A549 (cell line): ENCODE data around the gene COL8A1.

Experiments
- EHMT2 ChIP-seq: fragments of 200-600 bp; sonication (generic); IDR thresholded peaks from 2 replicates; pipeline ENCODE4 v1.6.1; 2016; ENCODE audit warnings: antibody characterized with exemption, low read depth, mild to moderate bottlenecking, moderate library complexity
- KDM1A ChIP-seq: fragments of 200-600 bp; sonication (generic); IDR thresholded peaks from 2 replicates; pipeline ENCODE4 v1.6.1; 2016; ENCODE audit warnings: low read depth, mild to moderate bottlenecking
- MYC ChIP-seq: IDR thresholded peaks from 2 replicates; pipeline ENCODE4 v1.6.1; 2012; ENCODE audit warnings: mild to moderate bottlenecking, inconsistent platforms, low read length, improper control_type of control experiment, borderline replicate concordance
- POLR2A ChIP-seq: IDR thresholded peaks from 2 replicates; pipeline ENCODE4 v1.6.1; 2012; ENCODE audit warnings: mild to moderate bottlenecking, low read length
- SMC3 ChIP-seq: fragments of >200 bp; sonication (Bioruptor Twin); formaldehyde crosslinking; IDR thresholded peaks from 3 replicates; pipeline ENCODE4 v1.6.1; 2018; ENCODE audit warnings: inconsistent platforms
- TP53 ChIP-seq: fragments of 250-450 bp; sonication (Bioruptor Pico); IDR thresholded peaks from 2 replicates; pipeline ENCODE4 v1.5.0; 2021; ENCODE audit warnings: mild to moderate bottlenecking, moderate library complexity
- TF ChIP-seq, protein P1 (sequence below): fragments of >200 bp; sonication (Bioruptor Twin); formaldehyde crosslinking; IDR thresholded peaks from 3 replicates; pipeline ENCODE4 v1.5.1; 2016
- TF ChIP-seq, protein P2 (sequence below): fragments of 450-650 bp; IDR thresholded peaks from 2 replicates; pipeline ENCODE4 v1.6.1; 2014; ENCODE audit warnings: antibody characterized with exemption

DNA sequence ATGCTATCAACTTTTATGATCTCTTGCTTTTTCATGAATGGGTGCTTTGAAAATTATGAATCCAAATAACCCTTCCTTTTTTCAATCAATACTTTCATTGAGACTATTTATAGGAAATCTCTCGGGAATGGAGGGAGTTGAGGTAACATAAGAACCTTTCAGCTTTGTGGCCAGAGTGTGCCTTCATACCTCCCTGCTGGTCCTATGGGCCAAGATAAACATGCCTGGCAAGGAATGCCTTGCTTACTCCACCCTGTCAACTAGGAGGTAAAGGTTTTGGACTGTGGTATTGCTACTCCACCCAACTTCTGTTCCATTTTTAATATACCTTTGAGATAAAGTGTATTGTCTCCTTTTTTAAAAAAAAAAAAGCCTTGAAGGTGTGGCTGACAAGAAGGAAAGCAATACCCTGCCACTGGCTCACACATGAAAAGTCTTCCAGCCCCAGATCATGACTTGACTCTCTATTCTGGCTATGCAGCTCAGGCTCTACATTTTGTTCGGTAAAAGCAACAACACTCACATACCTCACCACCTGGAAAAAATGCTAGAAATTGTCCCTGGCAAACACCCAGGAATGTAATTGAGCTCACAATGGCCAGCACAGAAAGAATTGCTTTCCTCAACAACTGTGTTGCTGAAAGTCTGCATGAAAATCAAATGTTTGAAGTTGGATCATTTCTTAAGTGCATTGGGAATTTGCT, 35.8 kb downstream of the COL8A1 start:
- TF ChIP-seq, protein P1, sequence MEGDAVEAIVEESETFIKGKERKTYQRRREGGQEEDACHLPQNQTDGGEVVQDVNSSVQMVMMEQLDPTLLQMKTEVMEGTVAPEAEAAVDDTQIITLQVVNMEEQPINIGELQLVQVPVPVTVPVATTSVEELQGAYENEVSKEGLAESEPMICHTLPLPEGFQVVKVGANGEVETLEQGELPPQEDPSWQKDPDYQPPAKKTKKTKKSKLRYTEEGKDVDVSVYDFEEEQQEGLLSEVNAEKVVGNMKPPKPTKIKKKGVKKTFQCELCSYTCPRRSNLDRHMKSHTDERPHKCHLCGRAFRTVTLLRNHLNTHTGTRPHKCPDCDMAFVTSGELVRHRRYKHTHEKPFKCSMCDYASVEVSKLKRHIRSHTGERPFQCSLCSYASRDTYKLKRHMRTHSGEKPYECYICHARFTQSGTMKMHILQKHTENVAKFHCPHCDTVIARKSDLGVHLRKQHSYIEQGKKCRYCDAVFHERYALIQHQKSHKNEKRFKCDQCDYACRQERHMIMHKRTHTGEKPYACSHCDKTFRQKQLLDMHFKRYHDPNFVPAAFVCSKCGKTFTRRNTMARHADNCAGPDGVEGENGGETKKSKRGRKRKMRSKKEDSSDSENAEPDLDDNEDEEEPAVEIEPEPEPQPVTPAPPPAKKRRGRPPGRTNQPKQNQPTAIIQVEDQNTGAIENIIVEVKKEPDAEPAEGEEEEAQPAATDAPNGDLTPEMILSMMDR = no peak
- TF ChIP-seq MYC (no peak), EHMT2 (no peak), TP53 (CRISPR knock-in tag) (no peak), KDM1A (no peak), SMC3 (no peak), POLR2A (no peak)
- TF ChIP-seq, protein P2, sequence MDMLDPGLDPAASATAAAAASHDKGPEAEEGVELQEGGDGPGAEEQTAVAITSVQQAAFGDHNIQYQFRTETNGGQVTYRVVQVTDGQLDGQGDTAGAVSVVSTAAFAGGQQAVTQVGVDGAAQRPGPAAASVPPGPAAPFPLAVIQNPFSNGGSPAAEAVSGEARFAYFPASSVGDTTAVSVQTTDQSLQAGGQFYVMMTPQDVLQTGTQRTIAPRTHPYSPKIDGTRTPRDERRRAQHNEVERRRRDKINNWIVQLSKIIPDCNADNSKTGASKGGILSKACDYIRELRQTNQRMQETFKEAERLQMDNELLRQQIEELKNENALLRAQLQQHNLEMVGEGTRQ = no peak
